Mesothelial cell of epicardium (in vitro differentiated cells): Measurements from ENCODE around the gene TIPARP. TPM values are rescaled to one million over a fixed set of nuclear protein-coding genes. Genes with fewer than 3 reads are reported as not detected.

Experiments used
- DNase-seq, 2 experiments: peaks; one replicate each; pipeline ENCODE4 v3.0.0; 2021; ENCODE audit warnings: low spot score in 2 of 2; ENCODE audit not compliant: unreplicated experiment in 2 of 2
- H3K27ac Mint-ChIP-seq: 2 replicates; pipeline ENCODE4 v1.8.0; 2021; ENCODE audit warnings: mixed read lengths
- H3K27me3 Mint-ChIP-seq: 2 replicates; pipeline ENCODE4 v1.8.0; 2021; ENCODE audit warnings: low read depth, mixed read lengths
- H3K36me3 Mint-ChIP-seq: 2 replicates; pipeline ENCODE4 v1.8.0; 2021; ENCODE audit warnings: mixed read lengths
- H3K4me1 Mint-ChIP-seq: 2 replicates; pipeline ENCODE4 v1.8.0; 2021; ENCODE audit warnings: mixed read lengths
- H3K4me3 Mint-ChIP-seq: 2 replicates; pipeline ENCODE4 v1.8.0; 2021; ENCODE audit warnings: mild to moderate bottlenecking, moderate library complexity, mixed read lengths
- H3K9me3 Mint-ChIP-seq: 2 replicates; pipeline ENCODE4 v1.8.0; 2021; ENCODE audit warnings: mixed read lengths
- CTCF ChIP-seq: fragments of 200-600 bp; sonication (generic); IDR thresholded peaks from one replicate; pipeline ENCODE4 v1.5.0; 2021; ENCODE audit warnings: antibody characterized with exemption; ENCODE audit not compliant: unreplicated experiment
- total RNA-seq: library from RNA; stranded (reverse); gene quantifications from 3 replicates; pipeline ENCODE4 v1.2.1, GENCODE V29; 2021

Gene TIPARP
- total RNA-seq, 1 donor from 2014 or later = 27.2 TPM

DNA sequence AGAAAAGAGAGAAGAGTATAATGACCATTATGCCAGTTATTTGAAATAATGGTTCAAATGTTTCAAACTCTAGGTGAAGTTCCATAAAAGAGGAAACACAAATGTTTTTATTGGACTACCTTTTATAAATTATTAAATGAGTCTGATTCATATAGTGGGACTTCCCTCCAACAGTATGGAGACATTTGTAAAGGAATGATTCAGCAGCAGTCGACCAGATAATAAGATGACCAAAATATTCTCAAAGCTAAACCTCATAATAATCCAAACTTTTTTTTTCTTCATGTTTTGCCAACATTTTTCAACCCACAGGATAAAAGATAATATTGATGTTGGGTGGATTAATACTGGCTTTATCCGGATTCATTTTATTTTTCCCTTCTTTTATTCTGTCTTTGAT, 18.8 kb downstream of the TIPARP start:
- no peak for DNase-seq
- Mint-ChIP-seq H3K4me3 (no peak overlapping the region), H3K4me1 (peaks cover 33% of the 10 kb centered on the region), H3K9me3 (peaks cover 6% of the 10 kb centered on the region), H3K27me3 (no peaks in the 10 kb centered on the region), H3K27ac (no peak overlapping the region), H3K36me3 (peaks cover 33% of the 10 kb centered on the region)
- no peak for TF ChIP-seq CTCF

GRCh38 chr3:156694536-156694935, 20.1 kb downstream of the TIPARP start:
- no peak for TF ChIP-seq CTCF
- H3K4me3 Mint-ChIP-seq = no peak overlapping the region
- H3K36me3 Mint-ChIP-seq = peaks cover 42% of the 10 kb centered on the region

DNA sequence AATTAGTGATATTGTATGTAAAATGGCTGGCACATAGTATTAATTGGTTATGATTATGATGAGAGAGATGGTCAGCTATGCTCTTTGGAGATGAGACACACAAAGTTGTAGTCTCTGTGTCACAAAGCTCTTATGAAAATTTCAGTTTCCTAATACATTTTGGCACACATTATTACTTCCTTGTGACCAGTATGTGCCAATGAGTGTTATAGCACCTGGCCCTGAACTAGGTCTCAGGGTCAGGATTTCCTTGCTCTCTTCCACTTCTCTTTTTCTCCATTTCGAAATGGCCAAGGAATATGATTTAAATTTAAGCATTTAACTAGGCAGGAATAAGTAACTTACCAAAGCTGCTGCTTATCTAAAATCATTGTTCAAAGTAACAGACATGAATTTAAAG, 28.0 kb downstream of the TIPARP start:
- peaks cover 16% of the 10 kb centered on the region for H3K4me1 Mint-ChIP-seq
- H3K9me3 Mint-ChIP-seq = peaks cover 11% of the 10 kb centered on the region
- no peaks in the 10 kb centered on the region for H3K27me3 Mint-ChIP-seq
- H3K27ac Mint-ChIP-seq = peak overlapping the region; percentile 57
- no peak for TF ChIP-seq CTCF
- H3K36me3 Mint-ChIP-seq = peaks cover 31% of the 10 kb centered on the region
- DNase-seq = no peak
- H3K4me3 Mint-ChIP-seq = no peak overlapping the region

More at GRCh38 chr3:156694536-156694935, 20.1 kb downstream of the TIPARP start:
- DNase-seq = no peak
- Mint-ChIP-seq H3K27me3 (no peaks in the 10 kb centered on the region), H3K4me1 (peaks cover 28% of the 10 kb centered on the region), H3K9me3 (peaks cover 11% of the 10 kb centered on the region), H3K27ac (no peak overlapping the region)

DNA sequence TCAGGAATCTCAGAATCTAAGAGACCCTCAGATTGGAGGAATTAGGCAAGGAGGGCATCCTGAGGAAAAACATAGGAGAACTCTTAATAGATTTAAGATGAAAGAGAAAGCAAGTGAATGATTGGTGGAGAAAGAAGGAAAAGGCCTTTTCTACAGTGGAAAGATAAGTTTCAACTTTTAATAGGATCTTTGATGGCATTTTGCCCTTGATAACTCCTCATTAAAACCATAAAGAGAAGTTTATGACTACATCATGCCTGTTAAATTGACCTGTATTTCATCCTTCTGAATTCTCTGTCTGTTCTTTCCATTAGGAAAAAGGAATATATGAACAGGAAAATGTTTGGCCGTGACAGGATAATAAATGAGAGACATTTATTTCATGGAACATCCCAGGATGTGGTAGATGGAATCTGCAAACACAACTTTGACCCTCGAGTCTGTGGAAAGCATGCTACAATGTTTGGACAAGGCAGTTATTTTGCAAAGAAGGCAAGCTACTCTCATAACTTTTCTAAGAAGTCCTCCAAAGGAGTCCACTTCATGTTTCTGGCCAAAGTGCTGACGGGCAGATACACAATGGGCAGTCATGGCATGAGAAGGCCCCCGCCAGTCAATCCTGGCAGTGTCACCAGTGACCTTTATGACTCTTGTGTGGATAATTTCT, 30.1 kb downstream of the TIPARP start:
- no peak for DNase-seq
- Mint-ChIP-seq H3K9me3 (no peaks in the 10 kb centered on the region), H3K4me3 (no peak overlapping the region), H3K27me3 (no peaks in the 10 kb centered on the region), H3K4me1 (peaks cover 16% of the 10 kb centered on the region), H3K36me3 (peaks cover 14% of the 10 kb centered on the region), H3K27ac (no peak overlapping the region)
- TF ChIP-seq CTCF = no peak

- H3K36me3 Mint-ChIP-seq = peaks cover 20% of the 10 kb centered on the region
- no peaks in the 10 kb centered on the region for H3K27me3 Mint-ChIP-seq
- peaks cover 16% of the 10 kb centered on the region for H3K4me1 Mint-ChIP-seq
- no peak for TF ChIP-seq CTCF
- no peak for DNase-seq
- no peak overlapping the region for H3K27ac Mint-ChIP-seq
- no peaks in the 10 kb centered on the region for H3K9me3 Mint-ChIP-seq
- no peak overlapping the region for H3K4me3 Mint-ChIP-seq
These were observed 31.6 kb downstream of the TIPARP start for GRCh38 chr3:156705761-156706616.
